ENCODE measurements around the gene TOB1.
"Not testable (repeated sequence)": the region's sequence is repeated elsewhere in the genome, so short reads cannot be mapped to it uniquely, and the experiment has no call there.

TOB1 gene

GRCh38 chr17:50863221-50863843 is 2.8 kb downstream of the TOB1 start:
- H3K4me3 ChIP-seq (ENCODE audit: low read length) = peak overlapping the region; percentile 98
- peak; percentile 57 for TF ChIP-seq CTCF (IDR thresholded peaks at IDR 0.05; ENCODE audit: insufficient read depth, low read depth, low read length, missing control alignments)
- peak; percentile 43 for DNase-seq (ENCODE audit: low read depth)

GRCh38 chr17:50861822-50862528 is 4.2 kb downstream of the TOB1 start:
- no peak overlapping the region for H3K4me3 ChIP-seq (ENCODE audit: low read length)
- no peak for TF ChIP-seq CTCF (IDR thresholded peaks at IDR 0.05; ENCODE audit: insufficient read depth, low read depth, low read length, missing control alignments)
- DNase-seq (ENCODE audit: low read depth) = no peak

- DNase-seq (ENCODE audit: low read depth) = no peak
- no peak overlapping the region for H3K4me3 ChIP-seq (ENCODE audit: low read length)
- no peak for TF ChIP-seq CTCF (IDR thresholded peaks at IDR 0.05; ENCODE audit: insufficient read depth, low read depth, low read length, missing control alignments)
These were observed 4.8 kb downstream of the TOB1 start for GRCh38 chr17:50861334-50861676.

- not testable (repeated sequence) for DNase-seq (ENCODE audit: low read depth); H3K4me3 ChIP-seq (ENCODE audit: low read length)
These were observed 6.4 kb downstream of the TOB1 start for GRCh38 chr17:50859727-50860126.

- no peak for TF ChIP-seq CTCF (IDR thresholded peaks at IDR 0.05; ENCODE audit: insufficient read depth, low read depth, low read length, missing control alignments)
- no peak overlapping the region for H3K4me3 ChIP-seq (ENCODE audit: low read length)
- no peak for DNase-seq (ENCODE audit: low read depth)
These were observed 7.5 kb downstream of the TOB1 start for GRCh38 chr17:50858486-50859225.

- no peak overlapping the region for H3K4me3 ChIP-seq (ENCODE audit: low read length)
- no peak for DNase-seq (ENCODE audit: low read depth)
- no peak for TF ChIP-seq CTCF (IDR thresholded peaks at IDR 0.05; ENCODE audit: insufficient read depth, low read depth, low read length, missing control alignments)
These were observed 9.7 kb downstream of the TOB1 start for GRCh38 chr17:50856431-50856830.

GRCh38 chr17:50855708-50856330 is 10.3 kb downstream of the TOB1 start:
- no peak for DNase-seq (ENCODE audit: low read depth)
- H3K4me3 ChIP-seq (ENCODE audit: low read length) = no peak overlapping the region
- TF ChIP-seq CTCF (IDR thresholded peaks at IDR 0.05; ENCODE audit: insufficient read depth, low read depth, low read length, missing control alignments) = no peak

Data from epithelial cell of esophagus (primary cell).